Measurements from ENCODE around the gene STYX. TPM values are rescaled to one million over a fixed set of nuclear protein-coding genes. Genes with fewer than 3 reads are reported as not detected.

STYX gene
- total RNA-seq, 1 experiment from 2014 or later, result 16.3 TPM

DNA sequence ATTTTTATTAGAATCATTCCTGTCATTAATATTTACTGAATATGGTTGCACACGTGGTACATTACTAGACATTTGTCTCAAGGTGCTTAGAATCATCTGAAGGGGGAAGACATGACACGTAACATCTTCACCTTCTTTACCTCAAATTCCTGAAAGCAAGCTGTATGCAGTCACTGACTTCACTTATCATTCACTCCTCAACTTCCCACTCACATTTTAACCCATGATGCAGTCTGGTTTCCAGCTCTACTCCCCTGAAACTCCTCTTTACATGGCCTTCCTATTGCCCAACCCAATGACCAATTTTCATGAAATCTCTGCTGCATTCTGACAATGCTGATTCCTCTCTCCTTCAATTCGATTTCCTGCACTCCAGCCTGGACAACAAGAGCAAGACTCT, 28.7 kb upstream of the STYX start:
- Histone ChIP-seq H2AFZ (ENCODE audit: low read depth, low read length, poor library complexity, severe bottlenecking) (peak overlapping the region; percentile 27), H3K9ac (ENCODE audit: low read length) (peak overlapping the region; percentile 8), H3K4me3 (replicated peaks in 1 of 2; ENCODE audit: low read depth in 1 of 2, low read length in 2 of 2) (no peak overlapping the region), H3K9me2 (ENCODE audit: insufficient read depth) (no peaks in the 10 kb centered on the region), H4K20me1 (ENCODE audit: insufficient read depth) (no peaks in the 10 kb centered on the region), H3K4me2 (ENCODE audit: low read length) (peak overlapping the region; percentile 53), H3K9me3 (ENCODE audit: control insufficient read depth in 1 of 2, insufficient read depth in 1 of 2, low read depth in 1 of 2, low read length in 2 of 2) (no peaks in the 10 kb centered on the region), H3K36me3 (ENCODE audit: control insufficient read depth in 1 of 2, insufficient read depth in 2 of 2, low read length in 2 of 2) (no peaks in the 10 kb centered on the region), H3K4me1 (ENCODE audit: control insufficient read depth in 1 of 2, insufficient read depth in 2 of 2, low read length in 2 of 2) (peaks cover 19 to 37% of the 10 kb centered on the region in 2 experiments), H3K27ac (ENCODE audit: low read depth, low read length) (peak overlapping the region; percentile 44; the same call in 1 of the 2 replicates), H3K27me3 (ENCODE audit: insufficient read depth, low read length) (no peaks in the 10 kb centered on the region), H3K79me2 (ENCODE audit: insufficient read depth, low read length) (no peaks in the 10 kb centered on the region)
- CTCF ChIA-PET, result no interaction called here
- POLR2A ChIA-PET, result no interaction called here
- intact Hi-C loops (cut with micrococcal nuclease), result loop anchor here (10.0 kb wide), 1 partner anchor 146 kb away; the partner anchor contains the start of genes GPR137C and TXNDC16
- ATAC-seq, result peak; percentile 16
- TF ChIP-seq EGR1 (IDR thresholded peaks at IDR 0.05; ENCODE audit: low read depth), result no peak
- TF ChIP-seq ZFX (IDR thresholded peaks at IDR 0.05), result no peak
- 0 out of 2 replicates have a peak, but pooled peaks have one; percentile 4 for TF ChIP-seq SIN3A (IDR thresholded peaks at IDR 0.05; ENCODE audit: low read depth)
- no TSS peak for BruUV-seq (replicated peaks)
- RAD21 ChIA-PET (ENCODE audit: low non-redundant PET in 1 of 2, low total read pairs in 2 of 2, uncharacterized antibody in 2 of 2, unreplicated experiment in 2 of 2), result no interaction called here
- DNase-seq (ENCODE audit: low read depth, low spot score), result no peak

GRCh38 chr14:52703225-52703624, 26.7 kb upstream of the STYX start:
- intact Hi-C loops (cut with micrococcal nuclease), result loop anchor here (10.0 kb wide), 1 partner anchor 148 kb away; the partner anchor contains the start of genes GPR137C and TXNDC16
- no peak overlapping the region for H3K27ac ChIP-seq (ENCODE audit: low read depth, low read length)
- H3K79me2 ChIP-seq (ENCODE audit: insufficient read depth, low read length), result peaks cover 12% of the 10 kb centered on the region
- no TSS peak for BruUV-seq (replicated peaks)
- H3K9me2 ChIP-seq (ENCODE audit: insufficient read depth), result no peaks in the 10 kb centered on the region
- POLR2A ChIA-PET, result no interaction called here
- no peaks in the 10 kb centered on the region for H3K27me3 ChIP-seq (ENCODE audit: insufficient read depth, low read length)
- peak overlapping the region; percentile 17 for H3K4me2 ChIP-seq (ENCODE audit: low read length)
- peaks cover 23 to 42% of the 10 kb centered on the region in 2 experiments for H3K4me1 ChIP-seq (ENCODE audit: control insufficient read depth in 1 of 2, insufficient read depth in 2 of 2, low read length in 2 of 2)
- CTCF ChIA-PET, result no interaction called here
- no peak overlapping the region for H3K4me3 ChIP-seq (replicated peaks in 1 of 2; ENCODE audit: low read depth in 1 of 2, low read length in 2 of 2)
- DNase-seq (ENCODE audit: low read depth, low spot score), result no peak
- no peak overlapping the region for H3K9ac ChIP-seq (ENCODE audit: low read length)
- H3K36me3 ChIP-seq (ENCODE audit: control insufficient read depth in 1 of 2, insufficient read depth in 2 of 2, low read length in 2 of 2), result no peaks in the 10 kb centered on the region; a peak in 1 of 4 replicates
- no peak for ATAC-seq
- no peak for TF ChIP-seq ZFX (IDR thresholded peaks at IDR 0.05)
- TF ChIP-seq CEBPB (IDR thresholded peaks at IDR 0.05; ENCODE audit: low read depth), result peak; percentile 97
- peak; percentile 67 for TF ChIP-seq SP1 (IDR thresholded peaks at IDR 0.05; ENCODE audit: low read depth)
- peak; percentile 67 for TF ChIP-seq JUND (IDR thresholded peaks at IDR 0.05)
- no peak for TF ChIP-seq TCF7L2 (IDR thresholded peaks at IDR 0.05; ENCODE audit: borderline replicate concordance, extremely low read depth, insufficient read depth, insufficient read length)
- TF ChIP-seq, protein P1, sequence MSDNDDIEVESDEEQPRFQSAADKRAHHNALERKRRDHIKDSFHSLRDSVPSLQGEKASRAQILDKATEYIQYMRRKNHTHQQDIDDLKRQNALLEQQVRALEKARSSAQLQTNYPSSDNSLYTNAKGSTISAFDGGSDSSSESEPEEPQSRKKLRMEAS (IDR thresholded peaks at IDR 0.05), result peak; percentile 19; the same call in 1 of the 2 replicates
- peak; percentile 80; the same call in 1 of the 2 replicates for TF ChIP-seq CBX3 (IDR thresholded peaks at IDR 0.05; ENCODE audit: low read depth)
- peak; percentile 55; the same call in 1 of the 2 replicates for TF ChIP-seq FOSL1 (IDR thresholded peaks at IDR 0.05; ENCODE audit: low read depth)
- TF ChIP-seq POLR2AphosphoS5 (IDR thresholded peaks at IDR 0.05; ENCODE audit: low read depth, low read length), result 0 out of 2 replicates have a peak, but pooled peaks have one; percentile 30
- no peaks in the 10 kb centered on the region for H3K9me3 ChIP-seq (ENCODE audit: control insufficient read depth in 1 of 2, insufficient read depth in 1 of 2, low read depth in 1 of 2, low read length in 2 of 2)
- RAD21 ChIA-PET (ENCODE audit: low non-redundant PET in 1 of 2, low total read pairs in 2 of 2, uncharacterized antibody in 2 of 2, unreplicated experiment in 2 of 2), result no interaction called here
- H4K20me1 ChIP-seq (ENCODE audit: insufficient read depth), result no peaks in the 10 kb centered on the region
- H2AFZ ChIP-seq (ENCODE audit: low read depth, low read length, poor library complexity, severe bottlenecking), result peak overlapping the region; percentile 68
